CD4-positive, alpha-beta T cell treated with Interleukin-2 at 100 ng/mL for 4 hours (primary cell): ENCODE measurements around the gene POLD2.

Experiments used
- DNase-seq: peaks from one replicate; pipeline ENCODE4 v3.0.0-alpha.2; 2020; ENCODE audit warnings: low spot score

POLD2 gene

DNA sequence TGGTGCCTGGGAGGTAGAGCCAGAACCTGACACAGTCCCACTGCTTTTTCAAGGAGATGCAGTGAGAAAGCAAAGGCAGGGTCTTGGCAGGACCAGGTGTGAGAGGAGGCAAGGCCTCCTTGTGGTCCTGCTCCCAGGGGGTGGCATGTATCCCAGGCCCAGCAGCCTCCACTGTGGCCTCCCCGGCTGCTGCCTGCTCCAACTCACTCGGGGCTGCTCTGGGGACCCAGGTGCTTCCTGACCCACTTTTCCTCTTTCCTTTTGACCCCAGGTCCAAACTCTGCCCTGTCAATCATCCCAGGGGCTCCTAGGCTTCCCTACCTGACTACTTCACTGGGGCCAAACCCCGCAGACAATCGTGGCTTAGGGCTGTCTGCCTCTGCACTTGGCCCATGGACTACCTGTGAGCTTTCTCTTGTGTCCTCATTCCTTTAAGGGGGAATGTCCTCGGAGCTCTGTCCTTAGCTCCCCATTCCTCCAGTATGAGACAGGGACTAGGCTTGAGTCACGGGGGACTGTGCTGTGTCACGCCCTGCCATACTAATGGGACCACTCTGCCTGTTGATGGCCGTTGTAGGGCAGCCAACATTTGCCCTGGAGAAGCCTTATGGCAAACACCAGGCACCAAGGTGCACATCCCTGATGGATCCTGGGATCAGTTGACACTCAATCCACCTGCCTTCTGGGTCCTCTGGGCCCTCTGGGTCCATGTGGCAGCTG is 20.3 kb downstream of the POLD2 start:
- DNase-seq, result no peak

GRCh38 chr7:44101966-44102845 is 21.1 kb downstream of the POLD2 start:
- no peak for DNase-seq

GRCh38 chr7:44101303-44101965 is 21.9 kb downstream of the POLD2 start:
- no peak for DNase-seq

DNA sequence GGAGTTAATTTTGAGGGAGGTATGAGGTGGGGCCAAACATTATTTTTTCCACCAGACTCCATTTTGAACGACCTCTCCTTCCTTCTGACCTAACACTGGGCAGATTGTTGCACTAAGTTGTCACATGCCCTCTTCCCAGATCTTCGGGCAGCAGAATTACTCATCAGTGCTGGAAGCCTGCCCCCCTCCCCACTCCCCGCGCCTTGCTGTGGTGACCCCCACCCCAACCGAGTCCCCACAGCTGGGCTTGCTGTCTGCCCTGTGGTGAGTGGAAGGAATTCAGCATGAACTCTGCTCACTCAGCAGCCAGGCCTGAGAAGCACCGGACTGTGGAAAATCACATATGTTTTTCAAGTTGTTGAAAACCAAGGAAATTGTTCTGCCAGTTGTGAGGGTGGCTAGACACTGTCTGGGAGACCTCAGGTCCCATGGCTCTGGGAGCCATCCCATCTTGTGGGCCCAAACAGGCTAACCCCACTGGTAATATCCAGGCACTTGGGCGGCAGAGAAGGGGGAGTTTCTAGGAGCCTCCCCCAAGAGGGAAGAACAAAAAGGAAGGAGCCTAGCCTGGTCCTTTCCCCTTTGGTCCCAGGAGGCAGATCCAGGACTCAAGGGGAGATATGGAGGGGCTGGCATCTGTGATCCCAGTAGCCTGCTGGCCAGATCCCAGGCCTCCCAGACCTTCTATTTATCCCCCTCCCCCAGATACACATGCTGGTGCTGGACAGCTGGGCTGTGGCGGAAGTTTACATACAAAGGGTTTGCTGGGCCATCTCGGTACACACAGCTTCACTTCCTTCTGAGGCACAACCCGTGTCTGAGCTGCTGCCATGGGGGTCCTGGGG is 22.7 kb downstream of the POLD2 start:
- DNase-seq, result no peak

DNA sequence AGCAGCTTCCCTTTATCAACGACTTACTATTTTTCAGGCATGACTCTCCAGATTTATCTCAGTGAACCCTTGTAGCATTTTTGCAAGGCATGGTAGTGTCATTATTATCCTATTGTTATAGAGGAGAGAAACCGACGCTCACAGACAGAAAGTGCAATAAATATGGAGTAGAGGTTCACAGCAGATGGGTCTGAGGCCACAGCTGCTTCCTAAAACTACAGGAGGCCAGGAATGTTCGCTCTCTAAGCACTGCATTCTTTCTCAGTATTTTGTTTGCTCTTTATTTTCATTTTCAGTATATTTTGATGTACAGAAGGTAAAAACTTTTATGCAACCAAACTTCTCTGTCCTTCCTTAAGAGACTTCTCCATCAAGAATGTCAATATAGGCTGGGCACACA is 23.7 kb downstream of the POLD2 start:
- no peak for DNase-seq

DNA sequence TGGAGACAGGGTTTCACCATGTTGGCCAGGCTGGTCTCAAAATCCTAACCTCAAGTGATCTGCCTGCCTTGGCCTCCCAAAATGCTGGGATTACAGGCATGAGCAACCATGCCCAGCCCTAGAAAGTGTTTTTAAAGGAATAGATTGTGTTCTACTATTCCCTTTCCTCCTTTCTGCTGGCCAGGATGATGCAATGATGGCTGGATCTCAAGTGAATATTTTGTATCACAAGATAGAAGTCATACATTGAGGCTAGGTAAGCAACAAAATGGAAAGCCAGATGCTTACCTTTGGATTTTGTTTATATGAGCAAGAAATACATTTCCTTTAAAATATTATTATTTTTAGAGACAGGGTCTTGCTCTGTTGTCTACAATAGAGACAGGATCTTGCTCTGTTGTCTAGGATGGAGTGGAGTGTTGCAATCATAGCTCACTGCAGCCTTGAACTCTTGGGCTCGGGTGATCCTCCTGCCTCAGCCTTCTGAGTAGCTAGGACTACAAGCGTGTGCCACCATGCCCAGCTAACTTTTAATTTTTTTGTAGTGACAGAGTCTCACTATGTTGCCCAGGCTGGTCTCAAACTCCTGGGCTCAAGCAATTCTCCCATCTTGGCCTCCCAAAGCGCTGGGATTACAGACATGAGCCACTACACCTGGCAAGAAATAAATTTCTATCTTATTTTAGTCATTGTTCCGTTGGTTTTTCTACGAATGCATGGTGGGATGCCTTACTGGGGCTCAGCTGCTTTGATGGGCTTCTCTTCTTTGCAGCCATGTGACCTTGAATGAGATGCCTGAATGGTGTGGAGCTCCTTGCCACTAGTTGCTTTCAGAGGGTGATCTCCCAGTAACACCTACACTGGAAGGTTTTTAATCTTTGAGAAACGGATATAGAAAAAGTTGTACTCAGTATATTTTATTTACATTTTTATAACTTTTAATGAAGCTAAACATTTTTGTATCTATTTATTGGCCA is 25.0 kb downstream of the POLD2 start:
- no peak for DNase-seq

- no peak for DNase-seq
Measured at GRCh38 chr7:44097064-44097932, 26.1 kb downstream of the POLD2 start.

DNA sequence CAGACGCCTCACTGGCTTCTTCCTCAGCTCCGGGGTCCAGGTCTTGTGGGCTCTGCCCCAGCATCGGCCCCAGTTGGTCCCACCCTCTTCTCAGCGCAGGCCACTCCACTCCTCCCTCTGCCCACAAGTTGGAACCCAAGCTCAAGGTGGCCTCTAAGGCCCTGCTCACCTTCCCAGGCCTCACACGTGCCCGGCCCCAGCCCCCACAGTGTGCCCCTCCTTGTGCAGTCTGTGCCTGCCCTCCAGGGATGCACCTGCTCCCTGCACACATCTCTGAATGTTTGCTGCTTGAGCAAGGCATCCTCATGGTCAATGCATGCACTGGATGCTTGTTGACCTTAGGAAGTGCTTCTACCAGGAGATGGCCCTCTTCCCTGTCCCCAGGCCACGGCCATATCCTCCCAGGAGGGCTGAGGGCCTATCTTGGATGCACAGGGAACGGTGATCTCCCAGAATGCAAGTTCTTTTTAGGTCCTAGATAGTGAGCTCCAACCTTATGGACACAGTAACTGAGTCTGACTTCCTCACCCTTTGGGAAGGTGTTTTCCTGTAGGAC is 26.9 kb downstream of the POLD2 start:
- no peak for DNase-seq

DNA sequence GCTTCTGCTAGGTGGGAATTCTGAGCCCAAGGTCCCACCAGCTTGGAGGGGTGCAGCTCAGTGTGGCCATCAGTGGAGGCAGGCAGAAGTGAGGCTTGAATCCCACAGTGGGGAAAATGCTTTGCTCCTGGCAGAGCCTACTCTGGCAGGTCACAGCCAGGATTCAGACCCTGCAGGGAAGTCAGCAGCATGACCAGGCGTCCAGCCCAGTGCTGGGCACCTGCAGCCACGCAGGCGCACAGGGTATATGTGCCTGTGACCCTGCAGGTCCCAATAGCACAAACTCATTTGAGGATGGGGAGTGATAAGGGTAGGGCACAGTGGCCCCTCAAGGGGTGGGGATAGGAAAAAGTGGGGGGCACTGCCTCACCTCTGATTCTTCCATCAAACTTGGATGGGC is 27.6 kb downstream of the POLD2 start:
- no peak for DNase-seq

- DNase-seq, result no peak
Measured at GRCh38 chr7:44094883-44095592, 28.3 kb downstream of the POLD2 start.

DNA sequence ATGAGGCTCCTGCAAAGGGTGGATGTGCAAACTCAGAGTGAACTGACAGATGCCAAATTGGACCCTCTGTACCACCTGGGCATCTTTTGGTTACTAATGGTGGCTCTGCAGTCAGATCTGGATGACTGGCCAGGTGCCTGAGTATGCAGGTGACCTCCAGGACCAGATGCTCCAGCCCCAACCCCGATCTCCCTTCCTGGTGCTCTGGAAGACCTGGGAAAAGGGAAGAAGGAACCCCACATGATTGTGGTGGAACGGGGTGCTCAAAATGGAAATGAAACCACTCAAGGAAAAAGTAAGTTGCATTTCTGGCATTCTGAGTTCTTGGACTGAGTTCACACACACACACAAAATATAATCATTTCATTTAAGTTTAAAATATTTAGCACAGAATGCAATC is 29.0 kb downstream of the POLD2 start:
- DNase-seq, result no peak

- DNase-seq, result no peak
Measured at GRCh38 chr7:44093102-44093641, 30.2 kb downstream of the POLD2 start.

GRCh38 chr7:44087911-44088838 is 35.2 kb downstream of the POLD2 start:
- DNase-seq, result no peak

GRCh38 chr7:44086627-44087026 is 36.7 kb downstream of the POLD2 start:
- DNase-seq, result no peak

GRCh38 chr7:44085546-44085945 is 37.8 kb downstream of the POLD2 start:
- no peak for DNase-seq

DNA sequence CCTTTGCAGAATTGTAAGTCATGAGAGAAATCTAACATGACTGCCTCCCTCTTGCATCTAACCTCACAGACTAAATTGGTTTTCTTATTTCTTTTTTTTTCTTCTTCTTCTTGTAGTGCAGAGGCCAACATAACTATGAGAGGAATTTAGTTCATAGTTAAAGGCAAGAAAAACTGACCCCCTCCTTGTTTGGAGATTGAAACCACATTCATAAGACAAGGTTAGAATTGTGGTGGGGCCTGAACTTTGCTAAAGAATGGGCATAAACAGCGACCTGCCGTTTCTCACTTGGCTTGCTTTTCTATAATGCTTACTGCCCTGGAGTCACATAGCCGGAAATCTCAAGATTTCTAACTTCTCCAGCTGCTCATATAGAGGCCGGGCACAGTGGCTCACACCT is 38.6 kb downstream of the POLD2 start:
- no peak for DNase-seq

DNA sequence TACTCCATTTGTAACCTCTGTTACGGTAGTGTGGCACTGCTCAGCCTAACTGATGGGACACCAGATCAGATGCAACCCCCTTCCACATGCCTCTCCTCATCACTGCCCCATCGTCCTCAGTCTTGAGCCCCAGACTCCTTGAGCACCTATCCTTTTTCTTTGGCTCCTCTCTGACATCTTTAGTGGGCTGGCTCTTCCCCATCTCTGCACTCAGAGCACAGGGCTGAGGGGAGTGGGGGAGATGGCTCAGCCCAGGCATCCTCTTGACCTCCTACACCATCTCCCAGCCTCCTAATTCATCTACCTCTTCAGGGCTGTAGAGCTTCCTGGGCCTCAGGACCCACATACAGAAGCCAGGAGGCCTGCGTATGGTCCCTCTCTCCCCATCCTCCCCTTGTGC is 39.6 kb downstream of the POLD2 start:
- DNase-seq, result no peak
